ENCODE measurements around the gene CIRBP. TPM values are rescaled to one million over a fixed set of nuclear protein-coding genes. Genes with fewer than 3 reads are reported as not detected.

The CIRBP gene
- total RNA-seq, 2 experiments from 2014 or later, result 278 to 309 TPM

- BruUV-seq (replicated peaks), result no TSS peak
- POLR2A ChIA-PET, result interaction anchor here (0.7 to 1.7 kb wide), 5 partner anchors 9 to 536 kb away, joined by 3 to 13 read pairs (median 3); partner anchors contain the start of genes CIRBP and FAM174C
Measured at GRCh38 chr19:1252221-1252820, 16.8 kb upstream of the CIRBP start.

GRCh38 chr19:1252821-1253513 lies 16.2 kb upstream of the CIRBP start:
- DNase-seq (ENCODE audit: low spot score), result peak; percentile 76
- H3K36me3 ChIP-seq (ENCODE audit: insufficient read depth, low read length), result peaks cover 73% of the 10 kb centered on the region
- peaks cover 36% of the 10 kb centered on the region for H3K4me1 ChIP-seq (ENCODE audit: insufficient read depth, low read length, poor library complexity, severe bottlenecking)
- intact Hi-C loops (cut with micrococcal nuclease; ENCODE audit: unreplicated experiment), result loop anchor here (1.0 kb wide), 1 partner anchor 8 kb away; no protein-coding TSS in a partner anchor
- CTCF ChIA-PET (ENCODE audit: unreplicated experiment), result interaction anchor here (0.7 kb wide), 1 partner anchor 10 kb away, joined by 5 read pairs; no protein-coding TSS in a partner anchor
- peak overlapping the region; percentile 100 for H3K4me2 ChIP-seq (ENCODE audit: low read length)
- no peak overlapping the region for H2AFZ ChIP-seq (ENCODE audit: low read length)
- TF ChIP-seq EZH2phosphoT487 (IDR thresholded peaks at IDR 0.05; ENCODE audit: borderline replicate concordance, low read depth, low read length) (no peak), CTCF (conservative IDR thresholded peaks at IDR 0.05; ENCODE audit: low read length) (peak; percentile 42; the same call in 1 of the 2 replicates)
- BruUV-seq (replicated peaks), result no TSS peak
- no peaks in the 10 kb centered on the region for H3K9me3 ChIP-seq (ENCODE audit: low read length)
- POLR2A ChIA-PET, result interaction anchor here (1.1 to 1.7 kb wide), 3 partner anchors 9 to 22 kb away, joined by 3 to 13 read pairs (median 3); partner anchors contain the start of genes CIRBP and FAM174C
- 0 out of 2 replicates have a peak, but pooled peaks cover 7% of the 10 kb centered on the region for H4K20me1 ChIP-seq (ENCODE audit: insufficient read depth, low read length)
- peaks cover 40% of the 10 kb centered on the region; the same call in 1 of the 2 replicates for H3K79me2 ChIP-seq (ENCODE audit: insufficient read depth, low read depth, low read length)
- H3K9me2 ChIP-seq (ENCODE audit: insufficient read depth, low read length), result no peaks in the 10 kb centered on the region
- peak overlapping the region; percentile 87 for H3K27ac ChIP-seq (ENCODE audit: low read depth, low read length, poor library complexity, severe bottlenecking)
- H3K4me3 ChIP-seq (ENCODE audit: low read depth, low read length, poor library complexity, severe bottlenecking), result peak overlapping the region; percentile 97

More at GRCh38 chr19:1252221-1252820, 16.8 kb upstream of the CIRBP start:
- H3K4me2 ChIP-seq (ENCODE audit: low read length), result peak overlapping the region; percentile 100
- H3K79me2 ChIP-seq (ENCODE audit: insufficient read depth, low read depth, low read length), result peaks cover 37% of the 10 kb centered on the region; the same call in 1 of the 2 replicates
- 0 out of 2 replicates have a peak, but pooled peaks cover 7% of the 10 kb centered on the region for H4K20me1 ChIP-seq (ENCODE audit: insufficient read depth, low read length)
- no peaks in the 10 kb centered on the region for H3K9me3 ChIP-seq (ENCODE audit: low read length)
- CTCF ChIA-PET (ENCODE audit: unreplicated experiment), result interaction anchor here (0.7 kb wide), 1 partner anchor 10 kb away, joined by 5 read pairs; no protein-coding TSS in a partner anchor
- TF ChIP-seq CTCF (conservative IDR thresholded peaks at IDR 0.05; ENCODE audit: low read length), result no peak
- no peak for TF ChIP-seq EZH2phosphoT487 (IDR thresholded peaks at IDR 0.05; ENCODE audit: borderline replicate concordance, low read depth, low read length)
- H3K4me1 ChIP-seq (ENCODE audit: insufficient read depth, low read length, poor library complexity, severe bottlenecking), result peaks cover 36% of the 10 kb centered on the region
- H3K27ac ChIP-seq (ENCODE audit: low read depth, low read length, poor library complexity, severe bottlenecking), result peak overlapping the region; percentile 87
- no peaks in the 10 kb centered on the region for H3K9me2 ChIP-seq (ENCODE audit: insufficient read depth, low read length)
- intact Hi-C loops (cut with micrococcal nuclease; ENCODE audit: unreplicated experiment), result no loop called here
- H3K36me3 ChIP-seq (ENCODE audit: insufficient read depth, low read length), result peaks cover 67% of the 10 kb centered on the region
- peak overlapping the region; percentile 97 for H3K4me3 ChIP-seq (ENCODE audit: low read depth, low read length, poor library complexity, severe bottlenecking)
- no peak overlapping the region for H2AFZ ChIP-seq (ENCODE audit: low read length)
- DNase-seq (ENCODE audit: low spot score), result peak; percentile 64

Measured in OCI-LY7 (cell line).